NT2/D1 (cell line): Measurements from ENCODE around the gene RCAN2.

Experiments used
- DNase-seq: peaks from one replicate; pipeline ENCODE4 v3.0.0-alpha.2; 2011; ENCODE audit warnings: low read depth, low spot score
- H3K27me3 ChIP-seq: 2 replicates; pipeline ENCODE4 v1.6.0; 2011; ENCODE audit warnings: mild to moderate bottlenecking; ENCODE audit not compliant: insufficient read length, insufficient read depth
- H3K36me3 ChIP-seq: 2 replicates; pipeline ENCODE4 v1.6.1; 2011; ENCODE audit warnings: mild to moderate bottlenecking, low read length, mixed read lengths; ENCODE audit not compliant: insufficient read depth, insufficient read length
- H3K4me1 ChIP-seq: 2 replicates; pipeline ENCODE4 v1.5.1; 2011; ENCODE audit not compliant: insufficient read depth, insufficient read length
- H3K4me3 ChIP-seq: 2 replicates; pipeline ENCODE4 v1.5.1; 2011; ENCODE audit warnings: low read depth; ENCODE audit not compliant: insufficient read length
- H3K9ac ChIP-seq: 2 replicates; pipeline ENCODE4 v1.6.0; 2011; ENCODE audit warnings: low read depth; ENCODE audit not compliant: insufficient read length
- H3K9me3 ChIP-seq: 2 replicates; pipeline ENCODE4 v1.5.1; 2011; ENCODE audit warnings: mild to moderate bottlenecking, low read length; ENCODE audit not compliant: insufficient read depth
- SUZ12 ChIP-seq: IDR thresholded peaks from 2 replicates; pipeline ENCODE4 v1.6.1; 2011; ENCODE audit not compliant: insufficient read length, insufficient read depth; ENCODE audit errors: extremely low read depth
- YY1 ChIP-seq: IDR thresholded peaks from 2 replicates; pipeline ENCODE4 v1.6.1; 2011; ENCODE audit not compliant: insufficient read length, insufficient read depth
- ZNF274 ChIP-seq: IDR thresholded peaks from 2 replicates; pipeline ENCODE4 v1.6.1; 2011; ENCODE audit warnings: mild to moderate bottlenecking, low read depth, low read length

Gene RCAN2

GRCh38 chr6:46296586-46296985 lies 194.7 kb downstream of the RCAN2 start:
- H3K9ac ChIP-seq = no peak overlapping the region
- no peaks in the 10 kb centered on the region for H3K27me3 ChIP-seq
- H3K36me3 ChIP-seq = no peaks in the 10 kb centered on the region
- no peak for DNase-seq
- no peak overlapping the region for H3K4me3 ChIP-seq
- no peak for TF ChIP-seq YY1
- TF ChIP-seq SUZ12 = no peak
- TF ChIP-seq ZNF274 = no peak
- H3K4me1 ChIP-seq = no peaks in the 10 kb centered on the region
- no peaks in the 10 kb centered on the region; the same call in 1 of the 2 replicates for H3K9me3 ChIP-seq

- no peak overlapping the region for H3K9ac ChIP-seq
- no peak overlapping the region for H3K4me3 ChIP-seq
- no peak for TF ChIP-seq YY1
- TF ChIP-seq SUZ12 = no peak
- TF ChIP-seq ZNF274 = no peak
- no peaks in the 10 kb centered on the region for H3K4me1 ChIP-seq
- no peak for DNase-seq
- H3K9me3 ChIP-seq = no peaks in the 10 kb centered on the region; the same call in 1 of the 2 replicates
- H3K27me3 ChIP-seq = no peaks in the 10 kb centered on the region
- H3K36me3 ChIP-seq = no peaks in the 10 kb centered on the region
Observed at GRCh38 chr6:46293641-46294316, 197.5 kb downstream of the RCAN2 start.

GRCh38 chr6:46291880-46292279 lies 199.4 kb downstream of the RCAN2 start:
- TF ChIP-seq ZNF274 = no peak
- TF ChIP-seq YY1 = no peak
- no peak for TF ChIP-seq SUZ12
- Histone ChIP-seq H3K9me3 (no peaks in the 10 kb centered on the region), H3K27me3 (no peaks in the 10 kb centered on the region), H3K4me3 (no peak overlapping the region), H3K36me3 (no peaks in the 10 kb centered on the region), H3K4me1 (no peaks in the 10 kb centered on the region), H3K9ac (no peak overlapping the region)
- DNase-seq = no peak

- DNase-seq = no peak
- Histone ChIP-seq H3K4me3 (no peak overlapping the region), H3K9me3 (no peaks in the 10 kb centered on the region), H3K4me1 (no peaks in the 10 kb centered on the region), H3K36me3 (no peaks in the 10 kb centered on the region), H3K9ac (no peak overlapping the region), H3K27me3 (no peaks in the 10 kb centered on the region)
- TF ChIP-seq SUZ12 (no peak), ZNF274 (no peak), YY1 (no peak)
Observed at GRCh38 chr6:46291275-46291633, 200.0 kb downstream of the RCAN2 start.

- DNase-seq = no peak
- no peak for TF ChIP-seq YY1
- TF ChIP-seq SUZ12 = no peak
- no peak for TF ChIP-seq ZNF274
- Histone ChIP-seq H3K36me3 (no peaks in the 10 kb centered on the region), H3K4me3 (no peak overlapping the region), H3K9me3 (no peaks in the 10 kb centered on the region), H3K9ac (no peak overlapping the region), H3K27me3 (no peaks in the 10 kb centered on the region), H3K4me1 (no peaks in the 10 kb centered on the region)
Observed at GRCh38 chr6:46290421-46291274, 200.6 kb downstream of the RCAN2 start.

- no peaks in the 10 kb centered on the region for H3K36me3 ChIP-seq
- no peak overlapping the region for H3K9ac ChIP-seq
- TF ChIP-seq SUZ12 (no peak), ZNF274 (no peak), YY1 (no peak)
- H3K4me1 ChIP-seq = no peaks in the 10 kb centered on the region
- no peaks in the 10 kb centered on the region for H3K9me3 ChIP-seq
- no peak for DNase-seq
- H3K27me3 ChIP-seq = no peaks in the 10 kb centered on the region
- no peak overlapping the region for H3K4me3 ChIP-seq
Observed at GRCh38 chr6:46289898-46290297, 201.4 kb downstream of the RCAN2 start.

- Histone ChIP-seq H3K36me3 (no peaks in the 10 kb centered on the region), H3K4me1 (no peaks in the 10 kb centered on the region), H3K9me3 (no peaks in the 10 kb centered on the region), H3K27me3 (no peaks in the 10 kb centered on the region), H3K4me3 (no peak overlapping the region), H3K9ac (no peak overlapping the region)
- no peak for DNase-seq
- TF ChIP-seq YY1 = no peak
- no peak for TF ChIP-seq SUZ12
- no peak for TF ChIP-seq ZNF274
Observed at GRCh38 chr6:46288835-46289234, 202.4 kb downstream of the RCAN2 start.
